ENCODE data around the gene PBXIP1.

The PBXIP1 gene

GRCh38 chr1:154955039-154955717 lies 721 bp downstream of the PBXIP1 start:
- DNase-seq, result peak; percentile 85

- no peak for DNase-seq
These were observed 1.4 kb downstream of the PBXIP1 start for GRCh38 chr1:154954541-154954940.

GRCh38 chr1:154953611-154954038 lies 2.3 kb downstream of the PBXIP1 start:
- no peak for DNase-seq

- DNase-seq, result no peak
These were observed 3.2 kb downstream of the PBXIP1 start for GRCh38 chr1:154952664-154953063.

GRCh38 chr1:154951901-154952657 lies 3.8 kb downstream of the PBXIP1 start:
- DNase-seq, result no peak

- no peak for DNase-seq
These were observed 7.8 kb downstream of the PBXIP1 start for GRCh38 chr1:154948079-154948478.

GRCh38 chr1:154945962-154946850 lies 9.7 kb downstream of the PBXIP1 start:
- DNase-seq, result no peak

GRCh38 chr1:154945160-154945961 lies 10.5 kb downstream of the PBXIP1 start:
- no peak for DNase-seq

- no peak for DNase-seq
These were observed 11.3 kb downstream of the PBXIP1 start for GRCh38 chr1:154944401-154945159.

- no peak for DNase-seq
These were observed 12.1 kb downstream of the PBXIP1 start for GRCh38 chr1:154943649-154944400.

- no peak for DNase-seq
These were observed 14.4 kb downstream of the PBXIP1 start for GRCh38 chr1:154941333-154942013.

GRCh38 chr1:154940651-154941194 lies 15.2 kb downstream of the PBXIP1 start:
- DNase-seq, result no peak

- no peak for DNase-seq
These were observed 15.7 kb downstream of the PBXIP1 start for GRCh38 chr1:154940213-154940560.

GRCh38 chr1:154938604-154939399 lies 17.1 kb downstream of the PBXIP1 start:
- DNase-seq, result no peak

GRCh38 chr1:154937988-154938386 lies 17.9 kb downstream of the PBXIP1 start:
- no peak for DNase-seq

GRCh38 chr1:154937085-154937987 lies 18.6 kb downstream of the PBXIP1 start:
- DNase-seq, result peak; percentile 83

GRCh38 chr1:154936555-154937084 lies 19.3 kb downstream of the PBXIP1 start, which contains the start of gene PMVK:
Gene PMVK (minus strand): TSS chr1:154936719. CDS start chr1:154936685, 34 bp downstream.
- DNase-seq, result peak; percentile 90
